GM19035 (cell line): ENCODE measurements around the gene RAB43.

ENCODE experiments used
- ATAC-seq: cut with Tn5 transposase; IDR thresholded peaks from one replicate; pipeline ENCODE4 v1.9.1; 2021; ENCODE audit not compliant: unreplicated experiment

RAB43 gene

DNA sequence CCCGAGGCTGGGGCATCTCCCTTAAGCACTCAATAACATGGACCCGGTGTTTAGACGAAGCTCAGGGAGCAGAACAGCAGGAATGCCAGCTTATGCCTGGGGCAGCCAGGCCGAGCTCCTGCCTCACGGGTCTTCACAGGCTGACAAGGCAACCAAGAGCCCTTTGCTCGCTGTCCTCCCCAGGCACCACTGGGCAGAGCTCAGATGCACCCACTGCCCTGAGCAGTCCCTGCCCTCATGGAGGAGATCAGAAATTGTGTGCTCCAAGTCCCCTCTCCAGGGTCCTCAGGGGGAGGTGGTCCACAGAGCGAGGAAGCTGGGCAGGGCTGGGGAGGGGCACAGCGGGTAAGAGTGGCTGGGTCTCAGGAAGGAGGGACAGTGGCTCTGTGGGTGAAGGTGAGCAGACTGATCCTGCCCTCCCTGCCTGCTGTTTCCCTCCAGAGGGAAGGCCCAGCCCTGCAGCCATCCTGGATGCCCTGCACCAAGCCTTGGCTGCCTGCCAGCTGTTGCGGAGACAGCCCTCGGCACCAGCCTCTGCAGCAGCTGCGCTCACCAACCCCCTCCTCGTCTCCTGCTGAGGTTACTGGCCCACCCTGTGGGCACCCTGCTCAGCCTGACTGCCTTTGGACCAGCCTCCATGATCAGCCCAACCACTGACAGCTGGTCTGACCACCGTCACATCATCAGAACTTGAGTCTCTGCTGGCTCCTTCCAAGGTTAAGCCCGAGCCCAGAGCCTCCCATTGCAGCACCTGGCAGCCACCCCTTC lies 82.1 kb downstream of the RAB43 start:
- ATAC-seq, result no peak

DNA sequence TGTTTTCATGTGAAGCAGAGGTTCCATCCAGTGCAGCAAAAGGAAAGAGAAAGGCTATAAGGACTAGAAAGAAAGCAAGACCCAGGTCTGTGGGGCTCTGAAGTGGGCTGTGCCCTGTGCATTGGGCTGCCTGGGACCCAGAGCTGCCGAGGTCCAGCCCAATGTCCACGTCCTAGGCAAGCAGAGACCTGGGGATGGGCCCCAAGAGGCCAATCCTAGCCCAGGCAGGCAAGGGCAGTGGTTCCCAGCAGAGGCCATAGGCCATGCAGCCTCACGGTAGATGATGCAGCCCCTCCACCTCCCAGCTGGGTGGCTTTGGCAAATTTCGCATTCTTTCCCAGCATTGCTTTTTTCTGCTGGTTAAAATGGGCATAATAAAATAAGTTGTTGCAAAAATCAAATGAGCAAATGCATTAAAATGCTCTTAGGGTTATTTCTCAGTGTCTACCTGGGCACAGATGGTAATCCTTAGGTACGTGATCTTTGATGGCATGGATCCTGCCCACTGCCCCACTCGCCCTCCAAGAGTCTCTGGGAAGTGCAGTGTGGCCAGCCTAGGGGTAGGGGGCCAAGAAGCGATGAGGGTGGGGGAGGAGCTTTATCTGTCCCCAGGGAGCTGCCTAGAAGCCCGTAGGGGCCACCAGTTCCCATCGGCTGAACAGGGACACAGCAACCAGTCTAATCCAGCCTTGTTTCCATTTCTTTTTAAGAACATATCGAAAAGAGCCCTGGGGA lies 83.3 kb downstream of the RAB43 start:
- no peak for ATAC-seq
